ENCODE measurements around the gene TFIP11. TPM values are rescaled to one million over a fixed set of nuclear protein-coding genes. Genes with fewer than 3 reads are reported as not detected.

TFIP11 gene
- total and polyA plus RNA-seq, 9 of the 15 experiments (the other 6 are each of a cell fraction or from before 2014, with no cell fraction given), result 11.5 to 38.1 (median 25.2) TPM

DNA sequence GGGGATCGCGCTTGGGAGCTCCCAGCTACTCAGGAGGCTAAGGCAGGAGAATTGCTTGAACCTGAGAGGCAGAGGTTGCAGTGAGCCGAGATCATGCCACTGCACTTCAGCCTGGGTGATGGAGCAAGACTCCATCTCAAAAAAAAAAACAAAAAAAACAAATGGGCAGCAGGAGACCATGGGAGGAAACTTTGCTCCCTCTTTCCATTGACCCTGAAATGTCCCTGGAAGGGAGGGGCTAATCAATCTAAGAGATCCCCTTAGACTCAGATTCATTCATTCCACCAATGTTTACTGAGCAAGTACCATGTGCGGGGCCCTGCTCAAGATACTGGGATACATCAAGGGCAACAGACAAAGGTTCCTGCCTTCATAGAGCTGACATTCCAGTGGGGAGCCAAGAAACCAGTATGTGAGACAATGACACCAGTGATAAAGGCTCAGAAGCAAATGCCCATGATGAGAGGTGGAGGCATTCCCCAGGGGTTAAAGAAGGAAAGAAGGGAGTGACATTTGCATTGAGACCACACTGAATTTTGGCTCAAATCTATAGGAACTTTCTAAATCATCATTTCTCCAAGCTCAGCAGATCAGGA, 37.7 kb upstream of the TFIP11 start:
- no peak overlapping the region for H3K4me2 ChIP-seq (ENCODE audit: insufficient read depth, low read length)
- POLR2A ChIA-PET, result no interaction called here
- DNase-seq (ENCODE audit: extremely low read depth in 1 of 4, low spot score in 3 of 4) (no peak), ATAC-seq (no peak), FAIRE-seq (no peak)
- H3K36me3 ChIP-seq (ENCODE audit: control insufficient read depth, insufficient read depth, low read length), result peaks cover 69% of the 10 kb centered on the region
- no peaks in the 10 kb centered on the region for H3K9me3 ChIP-seq (replicated peaks; ENCODE audit: control insufficient read depth, insufficient read depth, low read depth, low read length)
- H2AFZ ChIP-seq (ENCODE audit: low read depth, low read length), result no peak overlapping the region
- TF ChIP-seq ZNF41 (CRISPR knock-in tag; conservative IDR thresholded peaks at IDR 0.05) (no peak), ZNF143 (CRISPR knock-in tag; IDR thresholded peaks at IDR 0.05) (no peak), MCM5 (IDR thresholded peaks at IDR 0.05; ENCODE audit: low read depth) (no peak), SRSF3 (IDR thresholded peaks at IDR 0.05; ENCODE audit: insufficient read depth, low read length) (no peak), KLF13 (tag; IDR thresholded peaks at IDR 0.05; ENCODE audit: borderline replicate concordance, low read depth) (no peak), ZNF408 (CRISPR knock-in tag; IDR thresholded peaks at IDR 0.05; ENCODE audit: low read depth) (no peak), YBX1 (IDR thresholded peaks at IDR 0.05) (no peak), NFATC3 (IDR thresholded peaks at IDR 0.05) (no peak), ZNF584 (CRISPR knock-in tag; IDR thresholded peaks at IDR 0.05; ENCODE audit: low read depth) (no peak), CBFA2T3 (IDR thresholded peaks at IDR 0.05) (no peak), ZNF197 (CRISPR knock-in tag; IDR thresholded peaks at IDR 0.05; ENCODE audit: low read depth) (no peak), NCOA2 (IDR thresholded peaks at IDR 0.05; ENCODE audit: partially characterized antibody in 2 of 2) (no peak), MECOM (CRISPR knock-in tag; IDR thresholded peaks at IDR 0.05) (no peak), CREBBP (IDR thresholded peaks at IDR 0.05; ENCODE audit: low read depth, low read length) (no peak), ZFX (CRISPR knock-in tag; IDR thresholded peaks at IDR 0.05) (no peak)
- TF ChIP-seq, protein P1, sequence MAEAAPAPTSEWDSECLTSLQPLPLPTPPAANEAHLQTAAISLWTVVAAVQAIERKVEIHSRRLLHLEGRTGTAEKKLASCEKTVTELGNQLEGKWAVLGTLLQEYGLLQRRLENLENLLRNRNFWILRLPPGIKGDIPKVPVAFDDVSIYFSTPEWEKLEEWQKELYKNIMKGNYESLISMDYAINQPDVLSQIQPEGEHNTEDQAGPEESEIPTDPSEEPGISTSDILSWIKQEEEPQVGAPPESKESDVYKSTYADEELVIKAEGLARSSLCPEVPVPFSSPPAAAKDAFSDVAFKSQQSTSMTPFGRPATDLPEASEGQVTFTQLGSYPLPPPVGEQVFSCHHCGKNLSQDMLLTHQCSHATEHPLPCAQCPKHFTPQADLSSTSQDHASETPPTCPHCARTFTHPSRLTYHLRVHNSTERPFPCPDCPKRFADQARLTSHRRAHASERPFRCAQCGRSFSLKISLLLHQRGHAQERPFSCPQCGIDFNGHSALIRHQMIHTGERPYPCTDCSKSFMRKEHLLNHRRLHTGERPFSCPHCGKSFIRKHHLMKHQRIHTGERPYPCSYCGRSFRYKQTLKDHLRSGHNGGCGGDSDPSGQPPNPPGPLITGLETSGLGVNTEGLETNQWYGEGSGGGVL (CRISPR knock-in tag; IDR thresholded peaks at IDR 0.05), result no peak
- TF ChIP-seq, protein P2, sequence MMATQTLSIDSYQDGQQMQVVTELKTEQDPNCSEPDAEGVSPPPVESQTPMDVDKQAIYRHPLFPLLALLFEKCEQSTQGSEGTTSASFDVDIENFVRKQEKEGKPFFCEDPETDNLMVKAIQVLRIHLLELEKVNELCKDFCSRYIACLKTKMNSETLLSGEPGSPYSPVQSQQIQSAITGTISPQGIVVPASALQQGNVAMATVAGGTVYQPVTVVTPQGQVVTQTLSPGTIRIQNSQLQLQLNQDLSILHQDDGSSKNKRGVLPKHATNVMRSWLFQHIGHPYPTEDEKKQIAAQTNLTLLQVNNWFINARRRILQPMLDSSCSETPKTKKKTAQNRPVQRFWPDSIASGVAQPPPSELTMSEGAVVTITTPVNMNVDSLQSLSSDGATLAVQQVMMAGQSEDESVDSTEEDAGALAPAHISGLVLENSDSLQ (IDR thresholded peaks at IDR 0.05), result no peak
- TF ChIP-seq, protein P3, sequence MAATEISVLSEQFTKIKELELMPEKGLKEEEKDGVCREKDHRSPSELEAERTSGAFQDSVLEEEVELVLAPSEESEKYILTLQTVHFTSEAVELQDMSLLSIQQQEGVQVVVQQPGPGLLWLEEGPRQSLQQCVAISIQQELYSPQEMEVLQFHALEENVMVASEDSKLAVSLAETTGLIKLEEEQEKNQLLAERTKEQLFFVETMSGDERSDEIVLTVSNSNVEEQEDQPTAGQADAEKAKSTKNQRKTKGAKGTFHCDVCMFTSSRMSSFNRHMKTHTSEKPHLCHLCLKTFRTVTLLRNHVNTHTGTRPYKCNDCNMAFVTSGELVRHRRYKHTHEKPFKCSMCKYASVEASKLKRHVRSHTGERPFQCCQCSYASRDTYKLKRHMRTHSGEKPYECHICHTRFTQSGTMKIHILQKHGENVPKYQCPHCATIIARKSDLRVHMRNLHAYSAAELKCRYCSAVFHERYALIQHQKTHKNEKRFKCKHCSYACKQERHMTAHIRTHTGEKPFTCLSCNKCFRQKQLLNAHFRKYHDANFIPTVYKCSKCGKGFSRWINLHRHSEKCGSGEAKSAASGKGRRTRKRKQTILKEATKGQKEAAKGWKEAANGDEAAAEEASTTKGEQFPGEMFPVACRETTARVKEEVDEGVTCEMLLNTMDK (IDR thresholded peaks at IDR 0.05; ENCODE audit: borderline replicate concordance, insufficient read depth, low read depth, low read length, poor library complexity, severe bottlenecking), result no peak
- BruUV-seq (replicated peaks), result no TSS peak
- no peak overlapping the region for H3K4me3 ChIP-seq
- H3K79me2 ChIP-seq (ENCODE audit: control insufficient read depth, insufficient read depth, low read length), result peaks cover 92% of the 10 kb centered on the region
- no peak overlapping the region for H3K9ac ChIP-seq (ENCODE audit: insufficient read depth in 1 of 2, low read depth in 2 of 2, low read length in 2 of 2)
- no peaks in the 10 kb centered on the region for H3K27me3 ChIP-seq (ENCODE audit: control insufficient read depth in 2 of 2, insufficient read depth in 2 of 2, low read length in 2 of 2)
- intact Hi-C loops (cut with micrococcal nuclease) (no loop called here), in situ Hi-C loops (cut with MboI) (no loop called here)
- H3K27ac ChIP-seq (ENCODE audit: extremely low read depth, low read depth, low read length), result no peak overlapping the region
- WGBS (ENCODE audit: insufficient coverage, low coverage, missing lambda C conversion rate), result 85% methylated on average over 1 of the region's 4 CpGs
- peaks cover 0 to 8% of the 10 kb centered on the region in 2 experiments; a peak in 2 of 5 replicates for H3K4me1 ChIP-seq (replicated peaks in 1 of 2; ENCODE audit: control insufficient read depth in 2 of 2, insufficient read depth in 2 of 2, low read length in 2 of 2)
- H4K20me1 ChIP-seq (replicated peaks; ENCODE audit: control insufficient read depth, insufficient read depth, low read length), result peaks cover 16% of the 10 kb centered on the region
- CTCF ChIA-PET (ENCODE audit: low intra/inter-chr PET ratio), result no interaction called here
- H3K9me1 ChIP-seq (ENCODE audit: control insufficient read depth, insufficient read depth, low read length), result peaks cover 4% of the 10 kb centered on the region
